ENCODE results near the gene TRPM2. TPM values are rescaled to one million over a fixed set of nuclear protein-coding genes. Genes with fewer than 3 reads are reported as not detected.

Gene TRPM2
- total and polyA plus RNA-seq, 2 of the 8 experiments (the other 6 are each of a cell fraction or from before 2014, with no cell fraction given), result 0.27 to 0.28 TPM

GRCh38 chr21:44444286-44444931 lies 91.0 kb downstream of the TRPM2 start (continued):
- TF ChIP-seq CEBPB (IDR thresholded peaks at IDR 0.05; ENCODE audit: low read depth, low read length) (0 out of 2 replicates have a peak, but pooled peaks have one; percentile 4), MAX (IDR thresholded peaks at IDR 0.05) (peak; percentile 72), NRF1 (IDR thresholded peaks at IDR 0.05; ENCODE audit: low read depth, low read length) (no peak), YY1 (IDR thresholded peaks at IDR 0.05; ENCODE audit: low read depth, low read length) (no peak), GABPA (IDR thresholded peaks at IDR 0.05; ENCODE audit: borderline replicate concordance, insufficient read depth, low read length) (peak; percentile 68; the same call in 1 of the 2 replicates), KDM1A (IDR thresholded peaks at IDR 0.05; ENCODE audit: borderline replicate concordance, low read length) (peak; percentile 95), RFX5 (IDR thresholded peaks at IDR 0.05; ENCODE audit: borderline replicate concordance, low read depth, low read length) (0 out of 2 replicates have a peak, but pooled peaks have one; percentile 10), CBX5 (IDR thresholded peaks at IDR 0.05; ENCODE audit: low read depth, low read length) (no peak), RAD21 (IDR thresholded peaks at IDR 0.05 in 1 of 2, conservative IDR thresholded peaks at IDR 0.05 in 1 of 2; ENCODE audit: low read depth in 2 of 2, low read length in 2 of 2) (peak; percentile 57 to 62)

Measured in H1 (cell line).